Panc1 (cell line): Measurements from ENCODE around the gene COL10A1. TPM values are rescaled to one million over a fixed set of nuclear protein-coding genes. Genes with fewer than 3 reads are reported as not detected.

ENCODE experiments used
- ATAC-seq: fragments of 200-7000 bp; cut with Tn5 transposase; 2 replicates; pipeline ENCODE4 v1.9.1; 2020; ENCODE audit warnings: mild to moderate bottlenecking, moderate library complexity
- BruUV-seq: library from RNA; stranded (reverse); fragments of 400-500 nt; replicated peaks from 2 replicates; lab custom pipeline; 2021; lab: Mats Ljungman, UMichigan
- CTCF ChIA-PET: fragments of 300-600 bp; sonication (Branson Sonifier 250); formaldehyde crosslinking; loops from one replicate; lab custom pipeline; 2022; ENCODE audit warnings: antibody characterized with exemption; lab: Charles Lee
- POLR2A ChIA-PET: fragments of 300-600 bp; sonication (Branson Sonifier 250); formaldehyde crosslinking; loops from one replicate; lab custom pipeline; 2022; ENCODE audit warnings: antibody characterized with exemption; lab: Charles Lee
- DNase-seq: peaks from one replicate; pipeline ENCODE4 v3.0.0-alpha.2; 2010; ENCODE audit warnings: low read depth, low spot score
- H3K27ac ChIP-seq: 2 replicates; pipeline ENCODE4 v1.5.1; 2011; ENCODE audit warnings: mild to moderate bottlenecking, low read length, inconsistent platforms
- H3K27me3 ChIP-seq: fragments of 200-500 bp; sonication (Bioruptor generic); 2 replicates; pipeline ENCODE4 v1.6.0; 2014; ENCODE audit warnings: low read length, inconsistent platforms; ENCODE audit not compliant: control insufficient read depth, insufficient read depth
- H3K36me3 ChIP-seq: fragments of 200-500 bp; sonication (Bioruptor generic); 2 replicates; pipeline ENCODE4 v1.5.1; 2014; ENCODE audit warnings: inconsistent platforms, mild to moderate bottlenecking, low read length, moderate library complexity; ENCODE audit not compliant: control insufficient read depth, insufficient read depth
- H3K4me1 ChIP-seq: 2 replicates; pipeline ENCODE4 v1.5.1; 2011; ENCODE audit warnings: inconsistent platforms, mild to moderate bottlenecking, low read length, moderate library complexity; ENCODE audit not compliant: control insufficient read depth, insufficient read depth
- H3K4me3 ChIP-seq, 2 experiments: 2 replicates each; pipeline ENCODE4 v1.5.1; 2011 to 2012; ENCODE audit warnings: low read depth in 2 of 2, low read length in 2 of 2, mild to moderate bottlenecking in 2 of 2, inconsistent platforms in 1 of 2, moderate library complexity in 1 of 2
- H3K9me3 ChIP-seq: fragments of 200-500 bp; sonication (Bioruptor generic); 2 replicates; pipeline ENCODE4 v1.5.1; 2014; ENCODE audit warnings: low read depth, mild to moderate bottlenecking, inconsistent platforms, low read length, moderate library complexity; ENCODE audit not compliant: control insufficient read depth, insufficient read depth
- CTCF ChIP-seq: fragments of 450-650 bp; IDR thresholded peaks from 2 replicates; pipeline ENCODE4 v1.5.1; 2017; ENCODE audit warnings: mild to moderate bottlenecking
- POLR2AphosphoS5 ChIP-seq: IDR thresholded peaks from 2 replicates; pipeline ENCODE4 v1.6.1; 2012; ENCODE audit warnings: mild to moderate bottlenecking, low read depth, low read length, moderate library complexity
- REST ChIP-seq, 2 experiments: IDR thresholded peaks; 2 replicates each; pipeline ENCODE4 v1.6.1; 2011 to 2012; ENCODE audit warnings: low read depth in 2 of 2, control low read depth in 1 of 2, low read length in 1 of 2, mild to moderate bottlenecking in 1 of 2, moderate library complexity in 1 of 2; ENCODE audit not compliant: insufficient read depth in 1 of 2
- SIN3A ChIP-seq: IDR thresholded peaks from 2 replicates; pipeline ENCODE4 v1.6.1; 2012; ENCODE audit warnings: low read depth, mild to moderate bottlenecking, low read length, moderate library complexity, borderline replicate concordance; ENCODE audit not compliant: insufficient read depth
- TCF7L2 ChIP-seq: IDR thresholded peaks from 2 replicates; pipeline ENCODE4 v1.6.1; 2011; ENCODE audit warnings: mild to moderate bottlenecking, low read depth, low read length, inconsistent platforms
- in situ Hi-C: cut with HindIII; loops from 2 replicates; pipeline ENCODE4 v1.10.0; 2016; ENCODE audit warnings: low sequenced_read_pairs, low pct_unique_long_range_greater_than_20kb
- intact Hi-C: fragments of 100-400 bp; cut with micrococcal nuclease; formaldehyde crosslinking; loops from one replicate; pipeline ENCODE4 v1.10.0; 2022; ENCODE audit not compliant: unreplicated experiment
- total RNA-seq: library from RNA; stranded (reverse); gene quantifications from one replicate; pipeline ENCODE4 v1.2.1, GENCODE V29; 2021; ENCODE audit not compliant: unreplicated experiment

COL10A1 gene
- total RNA-seq, 1 experiment from 2014 or later, result not detected

DNA sequence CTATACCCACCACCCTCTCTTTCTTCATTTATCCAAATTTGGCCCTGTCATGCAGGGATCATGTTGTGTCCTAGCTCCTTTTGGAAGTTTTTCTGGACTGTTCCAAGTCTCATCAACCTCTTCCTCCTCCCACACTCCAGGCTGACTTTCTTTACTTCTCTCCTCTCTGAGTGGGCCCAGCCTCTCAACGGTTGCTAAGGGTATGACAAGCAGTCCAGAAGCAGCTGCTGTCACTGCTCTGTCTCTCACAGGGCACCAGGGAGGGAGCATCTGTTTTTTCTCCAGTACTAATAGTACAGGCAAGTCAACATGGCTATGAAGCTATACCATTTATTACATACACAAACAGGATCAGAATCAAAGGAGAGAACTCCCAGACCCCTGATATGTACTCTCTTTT is 17.1 kb downstream of the COL10A1 start:
- in situ Hi-C loops (no loop called here), intact Hi-C loops (no loop called here)
- Histone ChIP-seq H3K27ac (no peak overlapping the region), H3K36me3 (peaks cover 30% of the 10 kb centered on the region), H3K27me3 (no peaks in the 10 kb centered on the region), H3K9me3 (no peaks in the 10 kb centered on the region), H3K4me1 (no peaks in the 10 kb centered on the region), H3K4me3 (no peak overlapping the region)
- ChIA-PET POLR2A (no interaction called here), CTCF (no interaction called here)
- no peak for ATAC-seq
- no peak for DNase-seq
- TF ChIP-seq TCF7L2 (no peak), SIN3A (no peak), REST (IDR thresholded peaks at IDR 0.05; ENCODE audit: insufficient read depth in 1 of 2, low read depth in 2 of 2, low read length in 1 of 2) (no peak), POLR2AphosphoS5 (no peak), CTCF (no peak)
- BruUV-seq, result no TSS peak

GRCh38 chr6:116106146-116106545 is 19.8 kb downstream of the COL10A1 start:
- no peak for DNase-seq

More at GRCh38 chr6:116106146-116106545, 19.8 kb downstream of the COL10A1 start:
- Histone ChIP-seq H3K4me1 (peaks cover 11% of the 10 kb centered on the region), H3K27ac (no peak overlapping the region), H3K4me3 (no peak overlapping the region), H3K27me3 (no peaks in the 10 kb centered on the region), H3K9me3 (no peaks in the 10 kb centered on the region), H3K36me3 (peaks cover 16% of the 10 kb centered on the region)
- in situ Hi-C loops (no loop called here), intact Hi-C loops (no loop called here)
- ChIA-PET CTCF (interaction anchor here (1.5 kb wide), 1 partner anchor 95 kb away, joined by 3 read pairs; no protein-coding TSS in a partner anchor), POLR2A (no interaction called here)
- TF ChIP-seq POLR2AphosphoS5, result no peak
- no peak for TF ChIP-seq SIN3A
- TF ChIP-seq CTCF, result no peak
- TF ChIP-seq REST (IDR thresholded peaks at IDR 0.05; ENCODE audit: insufficient read depth in 1 of 2, low read depth in 2 of 2, low read length in 1 of 2), result no peak
- TF ChIP-seq TCF7L2, result no peak
- ATAC-seq, result no peak
- BruUV-seq, result no TSS peak
